Stimulated activated CD8-positive, alpha-beta memory T cell treated with anti-CD3 and anti-CD28 coated beads, Interleukin-12 subunit alpha, Interleukin-12 subunit beta, amount 100 ng/mL, for 24 hours (primary cell): ENCODE measurements around the gene FBXO31.

Experiments
- DNase-seq: peaks from one replicate; pipeline ENCODE4 v3.0.0-alpha.2; 2020; ENCODE audit errors: extremely low read depth

The FBXO31 gene, protein sequence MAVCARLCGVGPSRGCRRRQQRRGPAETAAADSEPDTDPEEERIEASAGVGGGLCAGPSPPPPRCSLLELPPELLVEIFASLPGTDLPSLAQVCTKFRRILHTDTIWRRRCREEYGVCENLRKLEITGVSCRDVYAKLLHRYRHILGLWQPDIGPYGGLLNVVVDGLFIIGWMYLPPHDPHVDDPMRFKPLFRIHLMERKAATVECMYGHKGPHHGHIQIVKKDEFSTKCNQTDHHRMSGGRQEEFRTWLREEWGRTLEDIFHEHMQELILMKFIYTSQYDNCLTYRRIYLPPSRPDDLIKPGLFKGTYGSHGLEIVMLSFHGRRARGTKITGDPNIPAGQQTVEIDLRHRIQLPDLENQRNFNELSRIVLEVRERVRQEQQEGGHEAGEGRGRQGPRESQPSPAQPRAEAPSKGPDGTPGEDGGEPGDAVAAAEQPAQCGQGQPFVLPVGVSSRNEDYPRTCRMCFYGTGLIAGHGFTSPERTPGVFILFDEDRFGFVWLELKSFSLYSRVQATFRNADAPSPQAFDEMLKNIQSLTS

DNA sequence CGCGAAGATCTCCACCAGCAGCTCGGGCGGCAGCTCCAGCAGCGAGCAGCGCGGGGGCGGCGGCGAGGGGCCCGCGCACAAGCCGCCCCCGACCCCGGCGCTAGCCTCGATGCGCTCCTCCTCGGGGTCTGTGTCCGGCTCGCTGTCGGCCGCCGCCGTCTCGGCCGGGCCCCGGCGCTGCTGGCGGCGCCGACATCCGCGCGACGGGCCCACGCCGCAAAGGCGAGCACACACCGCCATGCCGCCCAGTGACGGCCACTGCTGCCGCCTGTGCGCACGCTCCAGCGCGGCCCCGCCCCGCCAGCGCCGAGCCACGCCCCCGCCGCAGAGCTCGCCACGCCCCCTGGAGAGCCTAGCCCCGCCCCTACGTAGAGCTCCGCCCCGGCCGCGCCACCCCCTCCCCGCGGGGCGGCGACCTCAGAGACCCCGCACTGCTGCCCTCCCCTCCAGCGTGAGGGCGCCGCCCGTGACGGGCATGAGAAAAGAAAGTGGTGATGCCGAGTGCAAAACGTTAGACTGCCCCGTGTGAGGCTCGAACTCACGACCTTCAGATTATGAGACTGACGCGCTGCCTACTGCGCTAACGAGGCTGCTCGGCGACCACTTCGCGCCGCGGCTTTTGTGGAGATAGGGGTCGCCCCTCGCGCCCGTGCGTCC lies at the start of gene FBXO31:
TSS of gene FBXO31 (minus strand) at position 272 of the 657 bp plus-strand sequence. CDS start at position 240, 32 bp downstream.
- peak; percentile 75 for DNase-seq

DNA sequence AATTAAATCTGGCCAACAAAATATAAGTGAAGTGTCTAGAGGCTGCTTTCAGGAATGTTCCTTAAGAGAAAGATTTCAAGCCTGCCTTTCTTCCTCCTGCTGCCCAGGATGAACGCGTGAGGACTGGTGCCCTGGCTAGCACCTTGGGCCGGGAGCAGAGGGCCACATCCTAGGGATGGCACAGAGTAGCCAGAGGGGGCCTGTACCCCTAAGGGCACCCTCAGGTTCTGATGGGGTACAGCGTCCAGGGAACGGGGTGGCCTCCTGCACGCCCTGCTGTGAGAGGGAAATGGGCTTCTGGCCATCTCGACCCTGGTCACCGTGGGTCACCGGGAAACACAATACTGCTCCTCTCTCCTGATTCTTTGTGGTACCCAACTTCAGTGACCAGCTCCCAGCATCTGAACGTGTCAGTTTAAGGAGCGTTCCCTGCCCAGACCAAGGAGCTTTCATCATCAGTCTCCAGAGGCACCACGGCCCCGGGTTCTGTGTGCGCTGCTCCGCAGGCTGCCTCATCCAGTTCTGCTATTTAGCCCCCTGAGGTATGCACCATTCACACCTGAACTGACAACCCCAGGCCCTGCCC lies 48.8 kb upstream of the FBXO31 start:
- DNase-seq: no peak

GRCh38 chr16:87431926-87432325 lies 48.4 kb upstream of the FBXO31 start:
- DNase-seq: no peak

- no peak for DNase-seq
These were observed 43.0 kb upstream of the FBXO31 start for GRCh38 chr16:87426423-87427215.

DNA sequence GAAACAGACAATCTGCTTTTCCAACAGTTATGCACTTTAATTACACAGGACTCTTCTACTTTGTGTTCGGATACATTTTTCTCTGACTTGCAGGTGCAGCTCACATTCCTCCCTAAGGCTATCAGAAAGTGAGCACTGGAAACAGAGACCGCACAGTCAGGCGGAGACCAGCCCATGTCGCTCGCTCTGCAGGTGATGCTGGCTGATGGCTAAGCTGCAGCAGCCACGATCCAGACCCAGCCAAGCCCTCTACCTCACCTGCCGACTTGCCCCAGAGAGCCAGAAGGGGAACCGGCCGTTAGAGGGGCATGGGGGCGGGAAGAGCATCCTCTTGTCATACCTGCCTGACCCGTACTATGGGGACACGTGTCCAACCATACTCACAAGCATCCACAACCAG lies 42.4 kb upstream of the FBXO31 start:
- DNase-seq: no peak

DNA sequence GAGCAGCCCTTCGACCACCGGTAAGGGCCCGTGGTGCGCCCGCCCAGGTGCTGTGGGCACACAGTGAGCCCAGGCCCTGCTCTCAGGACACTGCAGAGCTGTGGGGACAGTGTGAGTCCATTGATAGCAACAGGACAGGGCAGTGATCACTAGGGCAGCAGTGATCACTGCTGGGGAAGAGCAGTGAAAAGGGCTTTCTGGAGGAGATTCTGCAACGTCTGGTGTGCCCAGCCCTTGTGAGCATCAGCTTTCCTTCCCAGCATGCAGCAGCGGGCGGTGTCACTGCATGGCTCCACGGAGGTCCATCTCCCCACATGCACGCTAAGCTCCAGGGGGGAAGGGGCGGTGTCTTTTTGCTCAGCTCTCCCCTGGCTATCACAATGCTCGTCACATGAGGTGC lies 40.7 kb upstream of the FBXO31 start:
- DNase-seq: no peak

DNA sequence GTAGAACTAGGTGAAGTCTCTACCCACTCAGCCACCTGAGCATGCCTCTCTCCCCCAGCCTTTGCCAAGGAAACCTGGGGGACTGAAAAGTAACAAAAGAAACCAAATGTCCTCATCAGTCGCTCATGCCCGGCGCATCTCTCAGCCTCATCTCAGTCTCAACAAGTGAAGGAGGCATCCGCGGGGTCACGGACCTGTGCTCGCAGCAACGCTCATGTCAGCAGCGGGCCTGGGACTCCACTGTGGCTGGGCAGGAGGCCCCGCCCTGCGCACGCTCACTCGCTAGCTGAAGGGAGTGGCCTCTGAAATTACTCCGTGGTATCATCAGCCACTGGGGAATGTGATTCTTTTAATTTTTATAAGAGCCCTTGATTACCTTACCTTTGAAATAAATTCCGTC lies 39.9 kb upstream of the FBXO31 start:
- no peak for DNase-seq

GRCh38 chr16:87422106-87422505 lies 38.5 kb upstream of the FBXO31 start:
- no peak for DNase-seq

- DNase-seq: no peak
These were observed 37.7 kb upstream of the FBXO31 start for GRCh38 chr16:87421003-87421912.

DNA sequence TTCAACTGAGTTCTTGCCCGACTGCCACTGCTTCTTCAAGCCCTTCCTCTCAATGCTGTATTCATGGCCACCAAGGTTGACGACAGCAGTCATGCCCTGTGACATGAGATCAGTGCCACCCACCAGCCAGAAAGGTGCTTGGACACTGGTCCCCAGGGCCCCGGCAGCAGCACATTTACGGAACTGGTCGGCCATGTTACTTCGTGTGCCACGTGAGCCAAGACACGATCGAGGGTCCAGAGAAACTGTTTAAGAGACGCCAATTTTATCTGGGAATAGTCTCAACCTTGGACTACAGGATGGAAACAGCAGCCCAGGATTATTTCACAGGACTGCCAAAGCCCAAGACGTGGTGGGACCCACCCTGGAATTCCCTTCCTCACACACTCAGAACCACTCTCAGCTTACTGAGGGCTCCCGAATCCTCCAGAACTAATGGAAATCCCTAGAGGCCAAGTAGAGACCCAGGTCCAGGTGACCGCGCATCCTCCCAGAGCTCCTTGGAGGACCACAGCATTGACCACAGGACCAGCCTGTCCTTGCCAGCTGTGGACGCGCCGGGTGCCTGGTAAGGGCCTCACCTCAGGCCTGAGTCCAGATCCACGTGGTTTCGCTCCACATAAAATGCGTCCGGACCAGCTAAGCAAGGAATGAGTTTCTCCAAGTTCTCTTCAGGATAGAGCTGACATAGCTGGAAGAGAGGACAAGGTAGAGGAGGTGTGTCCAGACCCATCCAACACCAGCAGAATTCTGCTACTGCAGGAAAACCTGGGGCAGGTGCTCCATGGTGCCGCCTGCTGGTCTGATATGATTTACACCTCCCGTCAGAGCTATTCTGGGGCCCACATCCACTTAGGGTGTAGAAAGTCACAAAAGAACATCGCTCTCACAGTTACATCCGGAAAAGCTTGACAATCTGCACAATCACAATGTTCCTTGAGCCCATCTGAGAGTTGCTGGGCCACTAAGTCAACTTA lies 36.7 kb upstream of the FBXO31 start:
- no peak for DNase-seq

DNA sequence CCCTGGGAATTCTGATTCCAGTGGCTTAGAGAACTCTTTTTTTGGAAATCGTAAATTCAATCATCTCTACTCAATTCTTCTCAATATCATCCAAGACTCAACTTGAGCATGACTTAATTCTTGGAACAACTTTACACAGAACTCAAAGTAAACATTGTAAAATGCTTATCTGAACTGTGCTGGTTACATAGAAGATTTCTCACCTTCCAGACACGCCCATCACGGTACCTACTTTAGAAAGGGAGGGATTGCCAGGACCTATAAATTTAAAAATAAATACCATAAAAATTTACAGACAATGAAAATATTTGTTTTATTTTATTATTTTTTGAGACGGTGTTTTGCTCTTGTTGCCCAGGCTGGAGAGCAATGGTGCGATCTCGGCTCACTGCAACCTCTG lies 35.1 kb upstream of the FBXO31 start:
- DNase-seq: no peak

GRCh38 chr16:87418216-87418615 lies 34.6 kb upstream of the FBXO31 start:
- no peak for DNase-seq

DNA sequence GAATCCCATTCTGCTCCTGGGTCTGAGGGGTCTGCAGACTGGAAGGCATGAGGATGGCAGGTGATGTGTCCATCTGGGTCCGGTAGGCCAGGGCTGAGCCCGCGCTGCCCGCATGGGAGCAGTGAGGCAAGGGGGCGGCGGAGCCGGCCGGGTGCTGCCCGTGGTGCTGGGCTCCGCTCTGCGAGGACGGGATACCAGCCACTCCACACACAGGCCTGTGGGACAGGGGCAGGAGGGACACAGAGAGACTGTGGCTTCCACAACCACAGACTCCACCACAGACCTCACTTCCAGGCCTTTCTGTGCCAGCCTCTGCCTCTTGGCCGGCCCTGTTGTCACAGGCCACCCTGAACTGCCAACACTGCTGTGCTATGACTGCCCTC lies 33.9 kb upstream of the FBXO31 start:
- no peak for DNase-seq

GRCh38 chr16:87416826-87417527 lies 33.4 kb upstream of the FBXO31 start:
- no peak for DNase-seq

DNA sequence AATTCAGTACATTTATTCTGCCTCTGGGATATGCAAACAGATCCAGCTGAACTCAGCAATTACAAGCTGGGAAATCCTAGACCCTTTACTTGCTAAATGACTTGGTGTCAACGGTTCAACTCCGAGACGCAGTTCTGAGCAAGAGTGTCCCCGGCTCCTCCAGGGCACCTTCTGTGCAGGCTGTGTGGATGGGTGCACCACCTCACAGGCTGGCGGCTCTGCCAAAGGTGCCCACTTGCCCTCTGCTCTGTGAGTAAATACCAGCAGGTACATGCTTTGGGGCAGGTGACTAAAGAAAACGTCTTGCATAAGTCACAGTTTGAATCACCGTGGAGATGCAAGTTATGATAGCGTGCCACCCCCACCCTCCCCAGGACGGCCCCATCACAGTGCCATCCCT lies 31.9 kb upstream of the FBXO31 start:
- no peak for DNase-seq

GRCh38 chr16:87414251-87414680 lies 30.7 kb upstream of the FBXO31 start:
- no peak for DNase-seq

DNA sequence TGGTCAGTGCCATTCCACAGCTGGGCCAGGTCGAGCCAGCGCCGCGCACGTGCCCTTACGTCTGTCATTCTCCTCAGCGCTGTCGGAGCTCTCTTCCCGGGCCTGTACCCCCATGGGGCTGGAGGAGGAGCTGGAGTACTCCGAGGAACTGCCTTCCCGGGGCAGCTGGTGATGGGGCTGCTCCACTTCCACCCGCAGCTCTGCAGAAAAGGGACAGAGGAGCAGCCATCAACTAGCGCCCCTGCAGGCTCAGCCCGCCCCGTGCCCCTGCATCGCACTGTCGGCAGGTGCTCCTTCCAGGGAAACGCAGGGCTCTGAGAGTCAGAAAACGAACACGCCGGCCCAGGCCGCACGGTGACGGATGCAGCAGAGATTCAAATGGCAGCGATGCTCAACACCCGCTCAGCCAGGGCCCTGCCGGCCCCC lies 29.4 kb upstream of the FBXO31 start:
- DNase-seq: no peak

- DNase-seq: no peak
These were observed 28.9 kb upstream of the FBXO31 start for GRCh38 chr16:87412371-87412995.
